CD4-positive, alpha-beta T cell (primary cell): ENCODE measurements around the gene LY9. TPM values are rescaled to one million over a fixed set of nuclear protein-coding genes. Genes with fewer than 3 reads are reported as not detected.
"Not testable (repeated sequence)": the region's sequence is repeated elsewhere in the genome, so short reads cannot be mapped to it uniquely, and the experiment has no call there.

Experiments used
- ATAC-seq: fragments of 200-7000 bp; cut with Tn5 transposase; one replicate; pipeline ENCODE4 v1.10.0; 2022; ENCODE audit warnings: mild to moderate bottlenecking; ENCODE audit not compliant: poor library complexity
- CTCF ChIA-PET: fragments of 350-600 bp; sonication (Branson Sonifier 250); formaldehyde crosslinking; loops from one replicate; lab custom pipeline; 2021; ENCODE audit warnings: antibody characterized with exemption, inconsistent platforms; lab: Charles Lee
- POLR2A ChIA-PET: fragments of 350-600 bp; sonication (Branson Sonifier 250); formaldehyde crosslinking; loops from one replicate; lab custom pipeline; 2021; ENCODE audit warnings: antibody characterized with exemption, inconsistent platforms; lab: Charles Lee
- DNase-seq, 14 experiments: peaks; one replicate each; pipeline ENCODE4 v3.0.0-alpha.2; 2013 to 2020; ENCODE audit warnings: mixed read lengths in 2 of 14
- H3K27ac ChIP-seq, 2 donors: one replicate each; pipeline versions ENCODE4 v1.5.1 to v1.7.0; 2013; ENCODE audit warnings: low read length in 2 of 2, low read depth in 1 of 2, mild to moderate bottlenecking in 1 of 2
- H3K27me3 ChIP-seq, 2 experiments: 1 replicate in 1 of 2; 2 replicates in 1 of 2; pipeline versions ENCODE4 v1.6.1 to v1.7.0; 2013; ENCODE audit warnings: low read length in 2 of 2, control low read depth in 1 of 2, mild to moderate bottlenecking in 1 of 2, moderate library complexity in 1 of 2; ENCODE audit not compliant: insufficient read depth in 2 of 2, control insufficient read depth in 1 of 2
- H3K36me3 ChIP-seq: one replicate; pipeline ENCODE4 v1.6.1; 2013; ENCODE audit warnings: low read length, control low read depth; ENCODE audit not compliant: insufficient read depth
- H3K4me1 ChIP-seq: one replicate; pipeline ENCODE4 v1.6.1; 2013; ENCODE audit warnings: low read length, control low read depth; ENCODE audit not compliant: insufficient read depth
- H3K4me3 ChIP-seq: one replicate; pipeline ENCODE4 v1.5.1; 2013; ENCODE audit warnings: mild to moderate bottlenecking, low read length, moderate library complexity
- H3K9me3 ChIP-seq, 2 experiments: 1 replicate in 1 of 2; 2 replicates in 1 of 2; pipeline versions ENCODE4 v1.6.1 to v1.7.0; 2013; ENCODE audit warnings: low read length in 2 of 2, mild to moderate bottlenecking in 2 of 2, control low read depth in 1 of 2, moderate library complexity in 1 of 2; ENCODE audit not compliant: control insufficient read depth in 1 of 2, insufficient read depth in 1 of 2
- H3K27ac Mint-ChIP-seq: one replicate; pipeline ENCODE4 v1.8.0; 2020; ENCODE audit warnings: mixed read lengths
- H3K27me3 Mint-ChIP-seq: one replicate; pipeline ENCODE4 v1.8.0; 2021; ENCODE audit warnings: mixed read lengths
- H3K36me3 Mint-ChIP-seq: one replicate; pipeline ENCODE4 v1.8.0; 2021; ENCODE audit warnings: low read depth, mixed read lengths
- H3K4me1 Mint-ChIP-seq: one replicate; pipeline ENCODE4 v1.8.0; 2021; ENCODE audit warnings: low read depth, mixed read lengths
- H3K4me3 Mint-ChIP-seq: one replicate; pipeline ENCODE4 v1.8.0; 2020; ENCODE audit warnings: mild to moderate bottlenecking, mixed read lengths
- H3K9me3 Mint-ChIP-seq: one replicate; pipeline ENCODE4 v1.8.0; 2020; ENCODE audit warnings: mixed read lengths
- CTCF ChIP-seq: fragments of 200-600 bp; IDR thresholded peaks from one replicate; pipeline ENCODE4 v1.8.0; 2022; ENCODE audit warnings: antibody characterized with exemption, mild to moderate bottlenecking
- intact Hi-C, 2 experiments: fragments of 100-400 bp; cut with DNase I in 1 of 2; cut with micrococcal nuclease in 1 of 2; formaldehyde crosslinking; loops; one replicate each; pipeline versions ENCODE4 v1.15.1 to v1.9.0; 2023 to 2025; cut with DNase I, micrococcal nuclease
- total RNA-seq, 174 experiments: library from RNA in 2 of 174; stranded (reverse) in 2 of 174; gene quantifications; one replicate each; pipeline ENCODE4 v1.2.3 and lab custom pipeline; 2021 to 2026

LY9 gene
- total RNA-seq, 2 experiments from 2014 or later = 124 TPM

- Histone ChIP-seq H3K27me3 (no peaks in the 10 kb centered on the region), H3K4me1 (peaks cover 27% of the 10 kb centered on the region), H3K27ac (no peak overlapping the region), H3K4me3 (no peak overlapping the region), H3K9me3 (no peaks in the 10 kb centered on the region), H3K36me3 (no peaks in the 10 kb centered on the region)
- TF ChIP-seq CTCF = no peak
- ChIA-PET CTCF (interaction anchor here (0.9 kb wide), 2 partner anchors 56 to 100 kb away, joined by 3 read pairs; no protein-coding TSS in a partner anchor), POLR2A (interaction anchor here (0.7 to 1.3 kb wide), 2 partner anchors 14 to 18 kb away, joined by 5 to 10 read pairs; no protein-coding TSS in a partner anchor)
- H3K9me3 Mint-ChIP-seq = no peaks in the 10 kb centered on the region
- H3K4me3 Mint-ChIP-seq = no peak overlapping the region
- H3K4me1 Mint-ChIP-seq = peaks cover 25% of the 10 kb centered on the region
- no peak for ATAC-seq
- no peaks in the 10 kb centered on the region for H3K36me3 Mint-ChIP-seq
- H3K27me3 Mint-ChIP-seq = no peaks in the 10 kb centered on the region
- intact Hi-C loops = no loop called here
- H3K27ac Mint-ChIP-seq = no peak overlapping the region
- DNase-seq = no peak
Observed at GRCh38 chr1:160781186-160781766, 14.7 kb upstream of the LY9 start.

GRCh38 chr1:160781914-160782689, 13.9 kb upstream of the LY9 start:
- no peak overlapping the region for H3K4me3 Mint-ChIP-seq
- H3K9me3 Mint-ChIP-seq = no peaks in the 10 kb centered on the region
- peaks cover 26% of the 10 kb centered on the region for H3K4me1 ChIP-seq
- H3K36me3 ChIP-seq = no peaks in the 10 kb centered on the region
- H3K36me3 Mint-ChIP-seq = no peaks in the 10 kb centered on the region
- H3K27ac Mint-ChIP-seq = peak overlapping the region; percentile 24
- H3K27me3 Mint-ChIP-seq = no peaks in the 10 kb centered on the region
- ATAC-seq = peak; percentile 59
- H3K4me1 Mint-ChIP-seq = peaks cover 25% of the 10 kb centered on the region
- no peaks in the 10 kb centered on the region for H3K9me3 ChIP-seq
- ChIA-PET POLR2A (interaction anchor here (0.6 to 1.3 kb wide), 4 partner anchors 13 to 58 kb away, joined by 3 to 10 read pairs (median 4); no protein-coding TSS in a partner anchor), CTCF (interaction anchor here (0.9 kb wide), 3 partner anchors 14 to 100 kb away, joined by 3 to 5 read pairs (median 3); no protein-coding TSS in a partner anchor)
- no peak overlapping the region for H3K27ac ChIP-seq
- H3K4me3 ChIP-seq = peak overlapping the region; percentile 29
- H3K27me3 ChIP-seq = no peaks in the 10 kb centered on the region
- intact Hi-C loops = no loop called here
- DNase-seq = peak in 3 of 14 experiments; percentile 56 to 72 (median 57)
- TF ChIP-seq CTCF = no peak

GRCh38 chr1:160782988-160783765, 12.8 kb upstream of the LY9 start:
- intact Hi-C loops, H3K4me3 Mint-ChIP-seq: not testable (repeated sequence)
- H3K27ac Mint-ChIP-seq = peak overlapping the region; percentile 44

More at GRCh38 chr1:160782988-160783765, 12.8 kb upstream of the LY9 start:
- not testable (repeated sequence) for H3K27me3 Mint-ChIP-seq, ATAC-seq, H3K27ac ChIP-seq, H3K27me3 ChIP-seq, H3K9me3 Mint-ChIP-seq, H3K36me3 ChIP-seq, H3K36me3 Mint-ChIP-seq, H3K9me3 ChIP-seq, H3K4me3 ChIP-seq
- peaks cover 19% of the 10 kb centered on the region for H3K4me1 Mint-ChIP-seq
- ChIA-PET CTCF (interaction anchor here (0.6 kb wide), 1 partner anchor 23 kb away, joined by 3 read pairs; no protein-coding TSS in a partner anchor), POLR2A (interaction anchor here (1.3 kb wide), 1 partner anchor 13 kb away, joined by 3 read pairs; the partner anchor contains the start of gene LY9)
- H3K4me1 ChIP-seq = peaks cover 18% of the 10 kb centered on the region
- DNase-seq = peak in 1 of 14 experiments; percentile 45
